Measurements from ENCODE around the gene ATP8A1.

GRCh38 chr4:42359711-42360110 is 297.2 kb downstream of the ATP8A1 start:
- TF ChIP-seq CTCF (IDR thresholded peaks at IDR 0.05; ENCODE audit: borderline replicate concordance, extremely low read depth, low read length, poor library complexity, severe bottlenecking) (no peak), EZH2 (IDR thresholded peaks at IDR 0.05; ENCODE audit: borderline replicate concordance, low read depth, low read length, severe bottlenecking) (no peak)
